NT2/D1 (cell line): Measurements from ENCODE around the gene TOMM7.
"Not testable (repeated sequence)": the region's sequence is repeated elsewhere in the genome, so short reads cannot be mapped to it uniquely, and the experiment has no call there.

Experiments
- DNase-seq: peaks from one replicate; pipeline ENCODE4 v3.0.0-alpha.2; 2011; ENCODE audit warnings: low read depth, low spot score
- H3K27me3 ChIP-seq: 2 replicates; pipeline ENCODE4 v1.6.0; 2011; ENCODE audit warnings: mild to moderate bottlenecking; ENCODE audit not compliant: insufficient read length, insufficient read depth
- H3K36me3 ChIP-seq: 2 replicates; pipeline ENCODE4 v1.6.1; 2011; ENCODE audit warnings: mild to moderate bottlenecking, low read length, mixed read lengths; ENCODE audit not compliant: insufficient read depth, insufficient read length
- H3K4me1 ChIP-seq: 2 replicates; pipeline ENCODE4 v1.5.1; 2011; ENCODE audit not compliant: insufficient read depth, insufficient read length
- H3K4me3 ChIP-seq: 2 replicates; pipeline ENCODE4 v1.5.1; 2011; ENCODE audit warnings: low read depth; ENCODE audit not compliant: insufficient read length
- H3K9ac ChIP-seq: 2 replicates; pipeline ENCODE4 v1.6.0; 2011; ENCODE audit warnings: low read depth; ENCODE audit not compliant: insufficient read length
- H3K9me3 ChIP-seq: 2 replicates; pipeline ENCODE4 v1.5.1; 2011; ENCODE audit warnings: mild to moderate bottlenecking, low read length; ENCODE audit not compliant: insufficient read depth
- SUZ12 ChIP-seq: IDR thresholded peaks from 2 replicates; pipeline ENCODE4 v1.6.1; 2011; ENCODE audit not compliant: insufficient read length, insufficient read depth; ENCODE audit errors: extremely low read depth
- YY1 ChIP-seq: IDR thresholded peaks from 2 replicates; pipeline ENCODE4 v1.6.1; 2011; ENCODE audit not compliant: insufficient read length, insufficient read depth
- ZNF274 ChIP-seq: IDR thresholded peaks from 2 replicates; pipeline ENCODE4 v1.6.1; 2011; ENCODE audit warnings: mild to moderate bottlenecking, low read depth, low read length

TOMM7 gene

GRCh38 chr7:22787951-22788350 lies 34.7 kb downstream of the TOMM7 start:
- H3K4me3 ChIP-seq: no peak overlapping the region
- H3K9ac ChIP-seq: no peak overlapping the region
- no peak for DNase-seq
- H3K36me3 ChIP-seq: no peaks in the 10 kb centered on the region
- no peak for TF ChIP-seq SUZ12
- H3K9me3 ChIP-seq: peaks cover 3% of the 10 kb centered on the region; the same call in 1 of the 2 replicates
- no peaks in the 10 kb centered on the region for H3K4me1 ChIP-seq
- H3K27me3 ChIP-seq: no peaks in the 10 kb centered on the region

GRCh38 chr7:22786290-22786932 lies 36.2 kb downstream of the TOMM7 start:
- no peak for DNase-seq
- TF ChIP-seq YY1 (no peak), ZNF274 (no peak), SUZ12 (no peak)
- Histone ChIP-seq H3K9me3 (peaks cover 3% of the 10 kb centered on the region; the same call in 1 of the 2 replicates), H3K9ac (no peak overlapping the region), H3K36me3 (no peaks in the 10 kb centered on the region), H3K4me1 (no peaks in the 10 kb centered on the region), H3K4me3 (no peak overlapping the region), H3K27me3 (no peaks in the 10 kb centered on the region)

- Histone ChIP-seq H3K36me3 (no peaks in the 10 kb centered on the region), H3K9ac (no peak overlapping the region), H3K9me3 (no peaks in the 10 kb centered on the region; the same call in 1 of the 2 replicates), H3K27me3 (no peaks in the 10 kb centered on the region), H3K4me1 (no peaks in the 10 kb centered on the region), H3K4me3 (no peak overlapping the region)
- TF ChIP-seq SUZ12 (no peak), ZNF274 (no peak), YY1 (no peak)
- no peak for DNase-seq
These were observed 38.3 kb downstream of the TOMM7 start for GRCh38 chr7:22784346-22784745.

GRCh38 chr7:22783421-22783820 lies 39.2 kb downstream of the TOMM7 start:
- TF ChIP-seq SUZ12: no peak
- H3K9ac ChIP-seq: no peak overlapping the region
- H3K36me3 ChIP-seq: no peaks in the 10 kb centered on the region
- H3K4me1 ChIP-seq: no peaks in the 10 kb centered on the region
- no peak for DNase-seq
- H3K27me3 ChIP-seq: no peaks in the 10 kb centered on the region
- H3K9me3 ChIP-seq: no peaks in the 10 kb centered on the region
- H3K4me3 ChIP-seq: no peak overlapping the region

GRCh38 chr7:22782616-22783232 lies 39.9 kb downstream of the TOMM7 start:
- Histone ChIP-seq H3K9ac (no peak overlapping the region), H3K9me3 (no peaks in the 10 kb centered on the region), H3K4me1 (no peaks in the 10 kb centered on the region), H3K27me3 (no peaks in the 10 kb centered on the region), H3K36me3 (no peaks in the 10 kb centered on the region), H3K4me3 (no peak overlapping the region)
- TF ChIP-seq YY1: no peak
- no peak for TF ChIP-seq ZNF274
- TF ChIP-seq SUZ12: no peak
- DNase-seq: peak; percentile 75

DNA sequence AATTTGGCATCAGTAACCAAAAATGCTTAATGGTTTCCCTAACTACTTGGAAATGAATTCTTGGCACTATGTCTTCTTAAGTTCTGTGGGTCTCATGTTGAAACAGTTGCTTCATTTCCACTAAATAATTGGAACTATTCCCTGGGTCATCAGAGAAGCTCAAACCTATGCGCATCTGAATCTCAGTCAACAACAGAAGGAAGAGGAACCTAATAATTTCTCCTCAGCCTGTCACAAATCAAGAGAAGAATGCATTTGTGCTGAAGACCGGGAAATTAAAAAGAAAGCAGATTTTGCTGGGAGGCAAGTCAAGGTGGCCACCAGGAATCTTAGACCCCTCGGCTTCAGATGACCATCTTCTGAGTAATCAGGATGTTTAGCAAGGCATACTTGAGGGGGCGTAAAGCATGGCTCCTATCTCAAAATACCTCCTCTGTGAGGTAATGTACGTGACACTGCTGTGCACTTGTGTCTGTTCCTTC lies 41.4 kb downstream of the TOMM7 start:
- no peaks in the 10 kb centered on the region for H3K27me3 ChIP-seq
- no peaks in the 10 kb centered on the region for H3K36me3 ChIP-seq
- no peaks in the 10 kb centered on the region for H3K9me3 ChIP-seq
- no peak for TF ChIP-seq YY1
- no peak for TF ChIP-seq SUZ12
- no peak for TF ChIP-seq ZNF274
- no peak for DNase-seq
- no peak overlapping the region for H3K9ac ChIP-seq
- no peak overlapping the region for H3K4me3 ChIP-seq
- no peaks in the 10 kb centered on the region for H3K4me1 ChIP-seq

DNA sequence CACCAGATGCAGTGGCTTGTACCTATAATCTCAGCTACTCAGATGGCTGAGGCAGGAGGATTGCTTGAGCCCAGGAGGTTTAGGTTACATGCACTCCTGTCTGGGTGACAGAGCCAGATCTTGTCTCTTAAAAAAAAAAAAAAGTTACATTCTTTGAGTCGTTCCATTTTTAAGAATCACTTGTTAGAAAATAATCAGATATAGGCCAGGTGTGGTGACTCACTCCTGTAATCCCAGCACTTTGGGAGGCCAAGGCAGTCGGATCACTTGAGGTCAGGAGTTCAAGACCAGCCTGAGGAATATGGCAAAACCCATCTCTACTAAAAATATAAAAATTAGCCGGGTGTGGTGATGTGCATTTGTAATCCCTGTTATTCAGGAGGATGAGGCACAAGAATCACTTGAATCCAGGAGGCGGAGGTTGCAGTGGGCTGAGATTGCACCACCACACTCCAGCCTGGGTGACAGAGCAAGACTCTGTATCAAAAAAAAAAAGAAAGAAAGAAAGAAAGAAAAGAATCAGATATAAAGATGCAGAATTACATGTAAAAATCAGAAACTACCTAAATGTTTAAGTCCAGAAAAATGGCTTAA lies 42.8 kb downstream of the TOMM7 start:
- not testable (repeated sequence) for H3K4me1 ChIP-seq, H3K9ac ChIP-seq, H3K27me3 ChIP-seq, H3K9me3 ChIP-seq, H3K36me3 ChIP-seq, DNase-seq, H3K4me3 ChIP-seq
